ENCODE results near the gene SYT15.
"Not testable (repeated sequence)": the region's sequence is repeated elsewhere in the genome, so short reads cannot be mapped to it uniquely, and the experiment has no call there.

SYT15 gene

DNA sequence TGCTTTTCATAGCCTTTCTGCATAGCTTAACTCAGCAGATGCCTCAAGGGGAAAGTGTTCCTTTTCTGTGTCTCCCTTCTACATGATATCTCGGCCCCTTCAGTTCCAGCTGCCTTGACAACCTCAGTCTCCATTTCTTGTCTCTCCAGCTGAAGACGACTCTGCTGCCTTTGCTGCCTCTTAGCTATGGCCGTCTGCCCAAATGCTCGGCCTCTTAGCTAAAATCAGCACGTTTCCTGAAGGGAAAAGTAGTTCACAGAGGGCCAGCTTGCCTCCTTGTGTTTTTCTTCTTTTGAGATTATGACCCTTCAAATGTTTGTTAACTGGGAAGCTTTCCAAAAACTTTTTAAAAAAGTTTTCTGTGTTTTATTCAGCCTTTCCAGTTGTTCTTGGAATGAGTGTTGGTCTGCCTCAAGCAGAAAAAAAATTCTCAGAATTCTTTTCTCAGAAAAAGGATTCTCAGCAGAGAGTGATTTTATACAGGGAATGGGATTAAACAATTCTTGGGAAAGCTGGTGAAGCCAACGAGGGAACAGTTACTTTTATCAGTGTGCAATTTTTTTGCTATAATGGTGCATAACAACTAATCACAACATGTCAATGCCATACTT lies 15.6 kb downstream of the SYT15 start:
- not testable (repeated sequence) for DNase-seq

DNA sequence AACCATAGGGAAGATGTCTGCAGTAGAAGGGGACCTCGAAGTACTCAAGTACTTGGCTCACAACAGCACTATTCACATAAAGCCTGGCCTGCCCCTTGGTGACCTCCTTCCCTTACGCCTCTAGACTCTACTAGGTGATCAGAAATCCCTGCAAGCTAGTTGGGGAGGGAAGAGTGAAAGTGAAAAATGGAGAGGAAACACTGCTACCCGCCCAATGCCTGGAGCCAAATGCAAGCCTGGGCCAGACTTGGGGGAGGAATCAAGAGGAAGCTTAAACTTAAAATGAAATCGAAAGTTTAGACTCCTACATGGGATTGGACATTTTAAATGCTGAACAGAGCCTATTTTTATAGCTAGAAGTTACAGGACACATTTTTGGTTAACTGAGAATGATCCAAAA lies 17.6 kb downstream of the SYT15 start:
- DNase-seq: not testable (repeated sequence)

DNA sequence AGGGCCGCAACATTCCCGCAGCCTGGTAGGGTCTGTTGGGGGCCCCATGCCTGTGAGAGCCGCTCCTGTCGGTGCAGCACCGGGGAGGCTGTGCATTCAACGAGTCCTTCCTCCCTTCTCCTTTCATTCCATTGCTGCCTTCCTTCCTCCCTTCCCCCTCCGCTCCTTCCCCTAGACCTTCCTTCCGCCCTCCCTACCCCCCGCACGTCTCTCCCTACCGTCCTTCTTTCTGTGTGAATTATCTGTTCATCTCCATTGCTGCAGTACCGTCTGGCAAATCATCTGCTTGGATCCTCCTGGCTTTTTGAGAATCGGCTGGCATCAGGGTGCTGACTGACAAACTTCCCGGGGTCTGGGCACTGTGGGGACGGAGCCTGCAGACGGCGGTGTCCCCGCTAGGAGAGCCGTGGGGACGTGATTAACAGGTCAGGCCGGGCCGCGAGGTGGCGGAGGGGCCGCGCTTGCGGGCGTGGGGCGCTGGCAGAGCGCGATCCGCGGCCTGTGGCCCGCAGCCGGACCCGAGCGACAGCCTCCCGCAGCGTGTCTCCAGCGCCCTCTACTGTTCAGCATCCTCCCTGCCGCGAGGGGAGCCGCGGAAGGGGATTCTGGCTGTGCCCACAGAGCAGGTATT lies 18.8 kb downstream of the SYT15 start:
- DNase-seq: not testable (repeated sequence)

DNA sequence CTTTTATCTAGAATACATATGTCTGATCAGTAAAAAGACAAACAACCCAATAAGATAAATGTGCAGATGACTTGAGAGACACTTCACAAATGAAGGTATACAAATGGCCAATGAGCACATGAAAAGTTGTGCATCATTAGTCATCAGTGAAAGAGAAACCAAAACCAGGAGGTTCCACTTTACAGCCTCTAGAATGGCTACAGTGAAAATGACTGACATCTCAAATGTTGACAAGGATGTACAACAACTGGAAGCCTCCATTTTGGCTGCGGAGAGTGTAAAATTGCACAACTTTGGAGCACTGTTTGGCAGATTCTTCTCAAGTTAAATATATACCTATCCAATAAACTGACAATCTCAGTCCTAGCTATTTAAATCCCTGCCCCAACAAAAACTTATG lies 21.6 kb downstream of the SYT15 start:
- not testable (repeated sequence) for DNase-seq

DNA sequence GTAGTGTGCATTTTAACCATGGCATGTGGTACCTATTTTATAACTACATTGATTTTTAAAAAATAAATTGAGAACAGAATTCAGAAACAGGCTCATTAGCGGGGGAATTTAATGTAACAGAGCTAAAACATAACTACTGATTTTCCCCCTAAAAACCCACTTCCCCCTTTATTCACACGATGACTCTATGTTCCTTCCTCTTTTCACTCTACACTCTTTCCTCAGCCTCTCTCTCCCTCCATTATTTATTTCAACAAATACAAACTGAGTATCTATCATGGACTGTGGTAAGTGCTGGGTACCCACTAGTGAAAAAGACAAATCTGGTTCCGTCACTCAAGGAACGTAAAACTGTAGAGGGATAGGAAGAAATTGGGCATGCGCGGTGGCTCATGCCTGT lies 36.6 kb downstream of the SYT15 start:
- not testable (repeated sequence) for DNase-seq

DNA sequence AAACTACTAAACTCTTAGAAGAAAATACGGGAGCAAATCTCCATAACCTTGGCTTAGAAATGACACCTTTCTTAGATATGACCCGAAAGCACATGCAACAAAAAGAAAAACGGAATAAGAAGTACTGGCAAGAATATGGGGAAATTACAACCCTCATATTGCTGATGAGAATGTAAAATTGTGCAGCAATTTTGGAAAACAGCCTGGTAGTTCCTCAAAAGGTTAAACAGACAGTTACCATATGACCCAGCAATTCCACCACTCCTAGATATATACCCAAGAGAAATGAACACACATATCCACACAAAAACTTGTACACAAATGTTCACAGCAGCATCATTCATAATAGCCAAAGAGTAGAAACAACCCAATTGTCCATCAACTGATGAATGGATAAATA lies 37.3 kb downstream of the SYT15 start:
- not testable (repeated sequence) for DNase-seq

DNA sequence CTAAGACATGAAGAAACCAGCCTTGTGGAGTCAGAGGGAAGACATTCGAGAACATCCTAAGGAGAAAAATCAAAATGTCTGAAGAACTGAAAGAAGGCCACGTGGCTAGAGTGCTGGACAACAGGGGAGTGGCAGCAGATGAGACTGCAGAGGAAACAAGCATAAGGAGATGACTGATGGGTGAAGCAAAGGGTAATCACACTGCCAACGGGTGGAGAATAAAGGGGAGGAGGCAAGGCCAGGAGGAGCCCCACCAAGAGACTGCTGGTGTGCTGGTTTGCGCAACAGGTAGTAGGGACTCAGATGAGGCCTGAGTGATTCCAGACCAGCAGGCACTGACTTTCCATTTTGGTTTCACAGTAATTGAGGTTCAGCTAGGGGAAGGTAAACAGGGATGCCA lies 38.2 kb downstream of the SYT15 start:
- not testable (repeated sequence) for DNase-seq

DNA sequence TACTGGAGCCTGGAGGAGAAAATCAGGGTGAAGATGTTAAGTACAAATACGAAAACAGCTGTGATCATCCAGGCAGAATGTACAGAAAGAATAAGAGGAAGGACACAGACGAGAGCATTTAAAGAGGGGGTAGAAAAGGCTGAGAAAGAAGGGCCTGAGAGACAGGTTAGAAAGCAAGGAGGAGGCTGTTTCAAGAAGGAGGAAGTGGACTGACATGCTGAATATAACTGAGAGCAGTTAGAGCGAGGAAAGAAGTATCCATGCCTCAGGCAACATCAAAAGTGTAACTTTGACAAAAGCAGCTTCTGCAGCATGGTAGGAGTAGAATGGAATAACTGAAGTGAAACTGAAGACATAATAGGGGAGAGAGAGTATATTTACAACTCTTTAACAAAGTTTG lies 39.0 kb downstream of the SYT15 start:
- not testable (repeated sequence) for DNase-seq

DNA sequence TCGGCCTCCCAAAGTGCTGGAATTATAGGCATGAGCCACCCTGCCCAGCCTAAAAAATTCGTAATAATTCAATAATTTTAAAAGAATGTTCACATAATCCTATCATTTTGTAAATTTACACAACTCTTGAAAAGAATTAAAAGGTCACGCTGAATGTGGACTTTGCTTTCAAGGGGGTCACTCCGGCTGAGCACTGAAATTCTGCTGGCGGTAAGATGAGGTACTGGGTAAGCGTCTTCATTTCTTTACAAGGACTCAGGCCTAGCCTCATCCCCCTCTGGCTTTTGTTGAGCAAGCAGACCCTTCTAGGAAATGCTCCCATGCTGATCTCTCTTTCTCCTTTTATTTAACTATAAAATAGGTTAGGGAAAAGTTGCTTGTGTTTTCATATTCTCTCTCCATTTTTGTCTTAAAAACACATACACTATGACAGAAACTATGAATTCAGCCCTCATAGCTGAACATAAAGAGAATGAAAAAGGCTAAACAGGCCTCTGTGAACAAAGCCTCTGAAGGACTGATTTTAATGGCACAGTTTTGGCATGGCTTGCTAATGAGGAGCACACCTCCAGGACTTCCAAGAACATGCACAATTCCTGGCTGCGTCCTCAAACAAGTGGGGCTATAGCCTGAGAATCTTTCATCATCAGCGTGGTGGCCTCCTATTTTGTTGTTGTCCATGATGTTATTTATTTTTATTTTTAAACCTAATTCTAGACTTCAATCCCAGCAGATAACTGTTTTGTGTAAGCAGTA lies 45.1 kb downstream of the SYT15 start:
- not testable (repeated sequence) for DNase-seq

DNA sequence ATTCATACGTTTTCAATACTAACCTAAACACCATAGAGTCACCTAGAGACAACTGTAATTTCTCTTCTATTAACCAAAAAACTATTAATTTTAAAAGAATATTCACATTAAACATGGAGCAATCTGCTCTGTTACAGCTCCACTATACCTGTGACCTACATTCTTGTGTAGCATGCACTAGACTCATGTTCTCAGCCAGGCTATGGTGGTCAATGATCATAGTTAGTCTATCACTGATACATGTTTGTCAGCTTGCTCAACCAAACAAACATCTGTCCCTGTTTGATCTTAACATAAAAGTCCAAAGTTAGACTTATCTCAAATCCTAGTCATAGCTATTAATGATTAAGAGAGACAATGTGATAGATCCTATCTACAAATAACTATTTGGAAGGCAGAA lies 50.9 kb downstream of the SYT15 start:
- not testable (repeated sequence) for DNase-seq

DNA sequence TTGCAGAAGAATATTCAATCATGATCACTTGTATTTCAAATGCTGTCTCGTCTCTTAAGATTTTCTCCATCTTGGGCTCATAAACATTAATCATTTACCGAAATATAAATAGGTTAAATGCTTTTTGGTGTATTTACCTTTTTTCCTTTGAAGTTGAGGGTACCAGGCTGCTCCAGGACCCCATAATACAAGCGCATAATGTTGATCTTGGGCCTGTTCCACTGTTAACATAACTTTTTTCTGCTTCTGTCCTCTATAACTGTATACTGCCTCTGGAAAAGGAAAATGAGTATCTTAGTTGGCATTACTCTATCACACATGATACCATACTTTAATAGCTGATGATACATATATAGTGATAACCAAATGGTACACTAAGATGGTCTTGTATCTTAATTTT lies 51.9 kb downstream of the SYT15 start:
- not testable (repeated sequence) for DNase-seq

DNA sequence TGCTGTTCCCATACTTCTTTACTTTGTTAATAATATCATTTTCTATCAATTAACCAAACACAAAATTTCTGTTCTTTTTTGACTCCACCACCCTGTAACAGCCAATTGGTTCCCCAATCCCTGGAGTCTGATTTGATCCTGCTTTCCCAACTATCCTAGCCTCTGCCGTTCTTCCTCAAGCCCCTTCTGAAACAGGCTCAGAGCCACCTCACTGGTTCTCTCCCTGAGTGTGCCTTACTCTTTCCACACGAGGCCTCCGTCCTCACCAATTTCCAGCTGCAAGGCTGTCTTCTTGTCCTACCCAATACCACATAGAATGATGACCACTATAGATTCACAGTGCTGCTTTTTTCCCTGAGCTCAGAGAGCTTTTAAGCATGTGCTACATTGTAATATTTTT lies 52.8 kb downstream of the SYT15 start:
- not testable (repeated sequence) for DNase-seq

DNA sequence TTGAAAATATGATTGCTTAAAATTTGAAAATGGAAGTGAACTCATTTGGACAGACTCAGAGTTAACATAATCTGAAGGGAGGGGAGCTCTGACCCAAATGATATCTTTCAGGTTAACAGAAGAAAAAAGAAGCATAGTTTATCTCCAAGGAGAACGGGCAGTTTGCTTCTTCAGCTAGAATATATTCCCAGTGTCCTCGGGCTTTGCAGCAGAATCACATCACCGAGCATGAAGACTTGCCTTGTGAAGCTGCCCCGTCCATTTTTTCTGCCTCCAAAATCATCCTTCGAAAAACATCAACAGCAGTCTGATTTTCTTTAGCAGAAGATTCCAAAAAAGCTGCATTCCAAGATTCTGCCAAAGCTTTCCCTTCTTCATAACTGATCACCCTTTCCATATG lies 55.8 kb downstream of the SYT15 start:
- DNase-seq: not testable (repeated sequence)

DNA sequence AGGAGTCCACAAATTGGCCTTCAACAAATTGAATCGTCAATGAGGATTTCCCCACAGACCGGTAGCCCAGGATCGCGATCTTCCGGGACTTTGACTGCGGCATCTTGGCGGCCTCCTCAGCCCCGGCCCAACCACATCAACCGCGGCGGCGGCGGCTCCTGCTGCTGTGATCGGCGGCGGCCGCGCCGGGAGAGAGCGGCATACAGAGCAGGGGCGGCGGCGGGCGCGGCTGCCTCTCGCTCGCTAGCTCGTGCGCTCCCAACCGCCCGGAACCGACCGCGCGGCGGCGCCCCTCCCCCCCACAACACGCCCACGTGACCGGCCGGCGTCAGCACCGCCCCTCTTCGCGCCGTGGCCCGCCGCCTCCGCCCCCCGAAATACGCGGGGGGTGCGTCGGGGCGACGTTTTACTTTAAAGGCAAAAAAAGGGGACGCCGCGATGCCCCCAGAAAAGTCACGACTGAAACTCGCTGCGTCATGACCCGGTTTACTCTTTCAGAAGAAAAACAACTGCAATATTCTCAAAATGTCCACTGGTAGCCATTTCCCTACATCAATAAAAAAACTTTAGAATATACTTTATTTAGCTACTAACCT lies 56.5 kb downstream of the SYT15 start:
- DNase-seq: not testable (repeated sequence)

DNA sequence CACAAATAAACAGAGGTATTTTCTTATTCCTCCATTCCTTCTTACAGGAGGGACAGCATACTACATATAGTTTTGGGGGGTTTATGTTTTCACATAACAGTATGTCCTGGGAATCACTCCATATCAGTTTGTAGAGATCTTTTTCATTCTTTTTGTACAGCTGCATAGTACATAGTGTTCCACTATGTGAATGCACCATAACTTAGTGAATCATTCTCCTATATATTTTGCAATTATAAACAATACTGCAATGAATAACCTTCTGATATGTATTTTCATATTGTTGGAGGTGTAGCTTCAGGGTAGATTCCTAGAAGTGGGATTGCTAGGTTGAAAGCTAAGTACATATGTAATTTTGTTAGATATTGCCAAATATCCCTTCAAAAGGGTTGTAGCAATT lies 61.1 kb downstream of the SYT15 start:
- not testable (repeated sequence) for DNase-seq

Measured in kidney glomerular epithelial cell (primary cell).